Loucy (cell line): Measurements from ENCODE around the gene PCBD1.

Experiments
- EZH2phosphoT487 ChIP-seq: fragments of 200-600 bp; IDR thresholded peaks from 2 replicates; pipeline ENCODE4 v1.6.1; 2018; ENCODE audit warnings: antibody characterized with exemption, mild to moderate bottlenecking, moderate library complexity, borderline replicate concordance
- TF ChIP-seq, protein P1 (sequence below): fragments of 200-600 bp; sonication (generic); conservative IDR thresholded peaks from 2 replicates; pipeline ENCODE4 v1.5.1; 2014; ENCODE audit warnings: mild to moderate bottlenecking, antibody characterized with exemption, low read length

GRCh38 chr10:70884741-70885140 lies 3.6 kb downstream of the PCBD1 start:
- TF ChIP-seq, protein P1, sequence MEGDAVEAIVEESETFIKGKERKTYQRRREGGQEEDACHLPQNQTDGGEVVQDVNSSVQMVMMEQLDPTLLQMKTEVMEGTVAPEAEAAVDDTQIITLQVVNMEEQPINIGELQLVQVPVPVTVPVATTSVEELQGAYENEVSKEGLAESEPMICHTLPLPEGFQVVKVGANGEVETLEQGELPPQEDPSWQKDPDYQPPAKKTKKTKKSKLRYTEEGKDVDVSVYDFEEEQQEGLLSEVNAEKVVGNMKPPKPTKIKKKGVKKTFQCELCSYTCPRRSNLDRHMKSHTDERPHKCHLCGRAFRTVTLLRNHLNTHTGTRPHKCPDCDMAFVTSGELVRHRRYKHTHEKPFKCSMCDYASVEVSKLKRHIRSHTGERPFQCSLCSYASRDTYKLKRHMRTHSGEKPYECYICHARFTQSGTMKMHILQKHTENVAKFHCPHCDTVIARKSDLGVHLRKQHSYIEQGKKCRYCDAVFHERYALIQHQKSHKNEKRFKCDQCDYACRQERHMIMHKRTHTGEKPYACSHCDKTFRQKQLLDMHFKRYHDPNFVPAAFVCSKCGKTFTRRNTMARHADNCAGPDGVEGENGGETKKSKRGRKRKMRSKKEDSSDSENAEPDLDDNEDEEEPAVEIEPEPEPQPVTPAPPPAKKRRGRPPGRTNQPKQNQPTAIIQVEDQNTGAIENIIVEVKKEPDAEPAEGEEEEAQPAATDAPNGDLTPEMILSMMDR: no peak
- no peak for TF ChIP-seq EZH2phosphoT487
